Gastrocnemius medialis (tissue), 4 donors: Measurements from ENCODE around the gene PLEKHM1. TPM values are rescaled to one million over a fixed set of nuclear protein-coding genes. Genes with fewer than 3 reads are reported as not detected.
"Not testable (repeated sequence)": the region's sequence is repeated elsewhere in the genome, so short reads cannot be mapped to it uniquely, and the experiment has no call there.

ENCODE experiments used
- ATAC-seq, 2 donors: fragments of 150-250 bp; one replicate each; pipeline ENCODE4 v1.9.1; 2016
- DNase-seq, 2 donors: peaks; one replicate each; pipeline ENCODE4 v3.0.0-alpha.2; 2019
- H3K27ac ChIP-seq, 4 donors: fragments of 200-600 bp; sonication (generic); 1 replicate in 1 of 4; 2 replicates in 3 of 4; pipeline ENCODE4 v1.5.1; 2016 to 2018; ENCODE audit warnings: mild to moderate bottlenecking in 2 of 4, moderate library complexity in 1 of 4
- H3K27me3 ChIP-seq, 3 donors: fragments of 200-600 bp; sonication (generic) in 2 of 3; 1 replicate in 1 of 3; 2 replicates in 2 of 3; pipeline versions ENCODE4 v1.5.1 to v1.6.0; 2016 to 2019; ENCODE audit warnings: mild to moderate bottlenecking in 1 of 3, moderate library complexity in 1 of 3
- H3K36me3 ChIP-seq, 2 donors: fragments of 200-600 bp; sonication (generic) in 1 of 2; one replicate each; pipeline ENCODE4 v1.5.1; 2017 to 2018
- H3K4me1 ChIP-seq, 2 donors: fragments of 200-600 bp; sonication (generic) in 1 of 2; one replicate each; pipeline ENCODE4 v1.5.1; 2016 to 2017; ENCODE audit warnings: mild to moderate bottlenecking in 2 of 2
- H3K4me3 ChIP-seq, 4 donors: fragments of 200-600 bp; sonication (generic) in 3 of 4; 1 replicate in 1 of 4; 2 replicates in 3 of 4; pipeline ENCODE4 v1.5.1; 2016 to 2019; ENCODE audit warnings: mild to moderate bottlenecking in 2 of 4
- H3K9me3 ChIP-seq, 3 donors: fragments of 200-600 bp; sonication (generic) in 2 of 3; 1 replicate in 1 of 3; 2 replicates in 2 of 3; pipeline ENCODE4 v1.5.1; 2016 to 2019
- CTCF ChIP-seq, 5 experiments: fragments of 450-650 bp in 3 of 5; fragments of 200-600 bp in 2 of 5; sonication (generic) in 2 of 5; IDR thresholded peaks in 4 of 5; conservative IDR thresholded peaks in 1 of 5; 1 replicate in 4 of 5; 2 replicates in 1 of 5; pipeline ENCODE4 v1.5.1; 2016 to 2019; ENCODE audit warnings: antibody characterized with exemption in 5 of 5, mild to moderate bottlenecking in 3 of 5, moderate library complexity in 3 of 5
- POLR2A ChIP-seq, 2 donors: fragments of 450-650 bp; IDR thresholded peaks; one replicate each; pipeline ENCODE4 v1.6.1; 2017; ENCODE audit warnings: antibody characterized with exemption in 2 of 2, mild to moderate bottlenecking in 2 of 2, moderate library complexity in 2 of 2
- in situ Hi-C, 4 donors: fragments of 200-750 bp; cut with MboI; loops; one replicate each; pipeline versions ENCODE4 v1.15.0 to v1.8.0; 2017; ENCODE audit warnings: low sequenced_read_pairs in 4 of 4
- intact Hi-C: fragments of 100-400 bp; cut with DNase I; formaldehyde crosslinking; loops from one replicate; pipeline ENCODE4 v1.15.1; 2023; ENCODE audit warnings: low total_unique reads
- total RNA-seq, 4 donors: library from RNA; depleted of rRNA; stranded (reverse); fragments of >200 nt; gene quantifications; one replicate each; pipeline versions ENCODE4 v1.1.0 to v1.2.3, GENCODE V29; 2016

The PLEKHM1 gene
- total RNA-seq, 4 donors from 2014 or later: 27.5 to 86.8 (median 31.3) TPM

DNA sequence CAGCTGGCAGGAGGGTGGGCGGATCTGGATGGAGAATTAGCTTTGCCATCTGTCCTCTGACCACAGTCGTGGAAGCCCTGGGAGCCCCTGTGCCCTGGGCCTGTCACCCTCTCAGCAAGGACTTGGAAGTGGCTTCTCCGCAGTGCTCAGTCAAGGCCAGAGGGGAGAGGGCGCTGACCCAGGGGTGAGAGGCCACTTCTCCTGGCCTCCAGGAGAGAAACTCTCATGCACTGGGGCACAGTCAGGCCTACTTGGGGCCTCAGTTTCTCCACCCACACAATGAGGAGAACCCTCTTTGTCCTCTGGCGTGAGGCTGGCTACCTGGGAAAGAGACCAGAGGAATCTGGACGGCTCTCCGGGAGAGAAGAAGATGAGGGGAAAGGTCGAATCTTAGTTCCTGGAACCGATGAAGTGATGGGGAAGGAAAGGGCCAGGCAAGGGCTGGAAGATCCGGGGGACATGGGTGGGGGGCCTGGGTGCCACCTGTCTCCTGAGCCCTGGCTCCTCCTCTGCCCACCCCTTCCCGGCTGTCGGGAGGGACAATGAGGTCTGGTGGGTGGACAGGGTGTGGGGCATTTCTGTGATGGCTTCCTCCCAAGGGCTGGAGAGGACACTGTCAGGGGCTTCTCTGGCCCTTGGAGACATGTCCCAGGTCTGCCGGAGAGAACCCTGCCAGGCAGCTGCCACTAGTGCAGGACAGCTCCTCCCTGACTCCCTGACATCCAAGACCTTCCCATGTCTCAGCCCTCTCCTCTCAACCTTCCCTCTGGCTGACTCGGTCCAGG lies 48.8 kb downstream of the PLEKHM1 start:
- Histone ChIP-seq H3K36me3 (peaks cover 0 to 24% of the 10 kb centered on the region in 2 donors), H3K27me3 (no peaks in the 10 kb centered on the region), H3K9me3 (no peaks in the 10 kb centered on the region), H3K27ac (no peak overlapping the region), H3K4me1 (peaks cover 18 to 24% of the 10 kb centered on the region in 2 donors), H3K4me3 (no peak overlapping the region)
- no peak for TF ChIP-seq CTCF (IDR thresholded peaks at IDR 0.05 in 4 of 5, conservative IDR thresholded peaks at IDR 0.05 in 1 of 5)
- in situ Hi-C loops (no loop called here), intact Hi-C loops (no loop called here)
- ATAC-seq (no peak), DNase-seq (no peak)

- Histone ChIP-seq H3K4me1 (peaks cover 18 to 23% of the 10 kb centered on the region in 2 donors), H3K27ac (peak overlapping the region in 1 of 4 donors; percentile 25), H3K36me3 (peaks cover 0 to 31% of the 10 kb centered on the region in 2 donors)
- H3K9me3 ChIP-seq, intact Hi-C loops, H3K4me3 ChIP-seq, in situ Hi-C loops, H3K27me3 ChIP-seq: not testable (repeated sequence)
- ATAC-seq (peak; percentile 42 to 49), DNase-seq (peak in 1 of 2 donors; percentile 41)
Measured at GRCh38 chr17:45440839-45441515, 49.5 kb downstream of the PLEKHM1 start.

- peak; percentile 16 to 18 for ATAC-seq
- Histone ChIP-seq H3K36me3 (peaks cover 0 to 33% of the 10 kb centered on the region in 2 donors), H3K4me3 (no peak overlapping the region), H3K4me1 (peaks cover 18 to 23% of the 10 kb centered on the region in 2 donors), H3K27me3 (no peaks in the 10 kb centered on the region), H3K9me3 (no peaks in the 10 kb centered on the region), H3K27ac (peak overlapping the region in 2 of 4 donors; percentile 25 to 37)
- intact Hi-C loops: no loop called here
- in situ Hi-C loops: no loop called here
- no peak for DNase-seq
- no peak for TF ChIP-seq CTCF (IDR thresholded peaks at IDR 0.05 in 4 of 5, conservative IDR thresholded peaks at IDR 0.05 in 1 of 5)
- TF ChIP-seq POLR2A (IDR thresholded peaks at IDR 0.05): no peak
Measured at GRCh38 chr17:45440161-45440778, 50.3 kb downstream of the PLEKHM1 start.

DNA sequence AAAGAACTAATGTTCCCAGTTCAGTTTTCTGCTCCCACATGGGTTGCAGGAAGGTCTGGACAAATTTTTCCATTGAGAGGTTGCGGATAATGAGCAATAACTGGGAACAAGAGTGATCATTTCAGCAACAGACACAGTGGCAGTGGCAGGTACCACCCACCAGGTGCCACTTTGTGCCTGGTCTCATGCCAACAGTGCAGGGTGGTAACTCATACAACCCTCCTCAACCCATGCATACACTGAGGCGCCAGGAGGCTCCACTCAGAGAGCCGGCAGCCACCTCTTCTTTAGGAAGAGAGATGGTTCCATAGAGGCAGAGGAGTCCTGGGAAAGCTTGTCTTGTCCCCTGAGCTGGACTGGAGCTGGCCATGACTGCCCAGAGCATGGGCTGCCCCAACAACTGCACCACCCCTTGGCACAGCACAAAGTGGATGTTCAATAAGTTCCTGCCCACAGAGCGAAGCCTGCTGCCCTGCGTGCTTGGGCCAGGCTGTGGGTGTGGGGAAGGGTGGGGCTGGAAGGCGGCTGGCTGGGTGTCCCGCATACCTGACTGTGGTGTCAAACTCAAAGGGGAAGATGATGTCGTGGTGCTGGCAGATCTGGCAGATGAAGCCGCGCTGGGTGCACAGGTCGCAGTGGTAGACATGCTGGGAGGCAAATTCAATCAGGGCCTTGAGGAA lies 51.5 kb downstream of the PLEKHM1 start:
- DNase-seq: peak; percentile 38 to 60
- in situ Hi-C loops: no loop called here
- H3K27ac ChIP-seq: no peak overlapping the region
- H3K27me3 ChIP-seq: no peaks in the 10 kb centered on the region
- no peak overlapping the region for H3K4me3 ChIP-seq
- no peaks in the 10 kb centered on the region for H3K9me3 ChIP-seq
- peak; percentile 19 to 66 for ATAC-seq
- intact Hi-C loops: no loop called here
- no peak for TF ChIP-seq CTCF (IDR thresholded peaks at IDR 0.05 in 4 of 5, conservative IDR thresholded peaks at IDR 0.05 in 1 of 5)
- TF ChIP-seq POLR2A (IDR thresholded peaks at IDR 0.05): no peak
- H3K4me1 ChIP-seq: peaks cover 18 to 23% of the 10 kb centered on the region in 2 donors
- H3K36me3 ChIP-seq: peaks cover 0 to 27% of the 10 kb centered on the region in 2 donors
